Inflammatory macrophage treated with lipopolysaccharide for 1 hour (primary cell): Measurements from ENCODE around the gene SLC4A1AP.
A peak's percentile ranks its signal among the peaks of the same experiment; 100 is the strongest.
"Not testable (repeated sequence)": the region's sequence is repeated elsewhere in the genome, so short reads cannot be mapped to it uniquely, and the experiment has no call there.

Source experiments
- DNase-seq, 2 donors: peaks; one replicate each; pipeline ENCODE4 v3.0.0-alpha.2; 2020 to 2022

Gene SLC4A1AP, protein sequence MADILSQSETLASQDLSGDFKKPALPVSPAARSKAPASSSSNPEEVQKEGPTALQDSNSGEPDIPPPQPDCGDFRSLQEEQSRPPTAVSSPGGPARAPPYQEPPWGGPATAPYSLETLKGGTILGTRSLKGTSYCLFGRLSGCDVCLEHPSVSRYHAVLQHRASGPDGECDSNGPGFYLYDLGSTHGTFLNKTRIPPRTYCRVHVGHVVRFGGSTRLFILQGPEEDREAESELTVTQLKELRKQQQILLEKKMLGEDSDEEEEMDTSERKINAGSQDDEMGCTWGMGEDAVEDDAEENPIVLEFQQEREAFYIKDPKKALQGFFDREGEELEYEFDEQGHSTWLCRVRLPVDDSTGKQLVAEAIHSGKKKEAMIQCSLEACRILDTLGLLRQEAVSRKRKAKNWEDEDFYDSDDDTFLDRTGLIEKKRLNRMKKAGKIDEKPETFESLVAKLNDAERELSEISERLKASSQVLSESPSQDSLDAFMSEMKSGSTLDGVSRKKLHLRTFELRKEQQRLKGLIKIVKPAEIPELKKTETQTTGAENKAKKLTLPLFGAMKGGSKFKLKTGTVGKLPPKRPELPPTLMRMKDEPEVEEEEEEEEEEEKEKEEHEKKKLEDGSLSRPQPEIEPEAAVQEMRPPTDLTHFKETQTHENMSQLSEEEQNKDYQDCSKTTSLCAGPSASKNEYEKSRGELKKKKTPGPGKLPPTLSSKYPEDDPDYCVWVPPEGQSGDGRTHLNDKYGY

GRCh38 chr2:27663285-27664153, at the start of gene SLC4A1AP, which contains the start of gene SUPT7L:
Gene SLC4A1AP (plus strand): TSS chr2:27663889. CDS start chr2:27663915, 26 bp downstream.
Gene SUPT7L (minus strand): TSS chr2:27663614. CDS start chr2:27662192, 1,422 bp downstream.
- peak; percentile 66 to 83 for DNase-seq

DNA sequence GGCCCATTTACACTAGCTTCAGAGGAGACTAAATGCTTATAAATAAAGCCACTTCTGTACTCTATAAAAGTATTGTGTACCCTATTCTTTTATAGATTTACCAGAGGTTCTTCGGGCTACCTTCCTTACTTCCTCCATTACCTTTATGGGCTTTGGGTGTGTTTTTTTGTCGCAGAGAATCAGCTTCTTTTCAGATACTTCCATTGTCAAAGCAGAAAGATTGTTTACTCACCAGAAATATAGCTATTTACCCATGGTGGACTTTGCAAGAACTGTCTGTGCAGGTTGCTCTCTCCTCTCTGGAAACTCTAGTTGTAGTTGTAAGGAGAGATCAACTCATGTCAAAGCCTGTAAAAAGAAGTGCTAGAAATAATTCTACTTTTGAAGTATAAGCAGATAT, 49.7 kb upstream of the SLC4A1AP start:
- no peak for DNase-seq

GRCh38 chr2:27615316-27615715, 48.4 kb upstream of the SLC4A1AP start:
- no peak for DNase-seq

GRCh38 chr2:27621524-27621923, 42.2 kb upstream of the SLC4A1AP start:
- no peak for DNase-seq

GRCh38 chr2:27622921-27623384, 40.7 kb upstream of the SLC4A1AP start:
- DNase-seq = no peak

GRCh38 chr2:27624943-27625342, 38.7 kb upstream of the SLC4A1AP start:
- DNase-seq = no peak

DNA sequence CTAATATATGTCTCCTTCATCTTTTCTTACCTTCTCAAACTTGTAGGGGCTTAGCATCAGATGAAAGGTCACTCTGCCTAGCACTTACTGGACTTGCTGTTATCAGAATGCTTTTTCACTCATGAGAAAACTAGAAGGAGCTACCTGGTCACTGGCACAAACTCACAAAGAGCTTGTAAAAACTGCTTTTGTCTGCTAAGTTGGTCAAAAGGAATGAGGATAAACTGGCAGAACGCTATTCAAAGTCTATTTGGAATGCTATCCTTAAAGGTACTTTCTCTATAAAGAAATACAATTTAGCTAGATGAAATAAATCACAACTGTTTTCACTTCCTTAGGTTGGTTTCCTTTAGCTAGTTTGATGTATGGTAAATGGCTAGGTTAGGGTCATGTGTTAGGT, 37.4 kb upstream of the SLC4A1AP start:
- not testable (repeated sequence) for DNase-seq

GRCh38 chr2:27626921-27627320, 36.8 kb upstream of the SLC4A1AP start:
- peak; percentile 10 to 25 for DNase-seq

DNA sequence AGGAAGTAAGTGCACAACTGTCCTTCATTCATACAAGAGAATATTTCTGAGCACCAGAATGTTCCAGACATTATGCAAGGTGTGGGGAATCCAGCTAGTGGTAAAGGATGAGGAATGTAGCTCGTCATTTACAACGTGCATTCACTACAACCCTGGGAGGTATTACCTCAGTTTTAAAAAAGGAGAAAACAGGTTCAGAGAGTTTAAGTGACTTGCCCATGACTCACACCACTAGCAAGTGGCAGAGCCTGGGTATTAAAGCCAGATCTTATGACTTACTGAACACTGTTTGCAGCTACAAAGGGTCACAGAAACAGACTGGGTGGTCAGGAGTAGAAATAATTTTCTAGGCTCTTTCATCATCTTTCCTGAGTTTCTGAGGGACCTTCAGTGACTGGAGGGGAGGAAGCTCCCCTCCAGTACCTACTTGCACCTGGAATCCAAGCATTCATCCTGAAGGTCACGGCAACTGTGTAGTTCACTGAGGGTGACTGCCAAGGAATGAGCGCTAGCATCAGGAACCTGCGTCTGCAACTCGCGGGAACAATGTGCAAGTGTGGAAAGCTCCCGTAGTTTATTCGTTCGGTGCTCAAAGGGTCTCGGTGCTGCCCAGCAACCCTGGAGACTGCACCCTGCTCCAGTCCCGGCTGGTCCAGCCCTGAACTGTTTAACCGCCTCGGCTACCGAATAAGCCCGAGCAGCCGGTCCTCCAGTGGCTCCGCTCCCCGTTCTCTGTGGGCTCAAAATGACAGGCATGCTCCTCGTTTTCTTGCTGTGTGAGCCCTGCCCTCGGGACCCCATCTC, 35.5 kb upstream of the SLC4A1AP start:
- DNase-seq = peak; percentile 42 to 64

- peak; percentile 94 to 97 for DNase-seq
Measured at GRCh38 chr2:27628767-27629709, 34.7 kb upstream of the SLC4A1AP start, which contains the start of the genes CCDC121 and GPN1. Gene CCDC121 (minus strand): TSS chr2:27629012. CDS start chr2:27627799, 1,213 bp downstream. Gene GPN1 (plus strand): TSS chr2:27629050. CDS start chr2:27629059, 9 bp downstream.

GRCh38 chr2:27630257-27630656, 33.4 kb upstream of the SLC4A1AP start:
- DNase-seq = not testable (repeated sequence)

DNA sequence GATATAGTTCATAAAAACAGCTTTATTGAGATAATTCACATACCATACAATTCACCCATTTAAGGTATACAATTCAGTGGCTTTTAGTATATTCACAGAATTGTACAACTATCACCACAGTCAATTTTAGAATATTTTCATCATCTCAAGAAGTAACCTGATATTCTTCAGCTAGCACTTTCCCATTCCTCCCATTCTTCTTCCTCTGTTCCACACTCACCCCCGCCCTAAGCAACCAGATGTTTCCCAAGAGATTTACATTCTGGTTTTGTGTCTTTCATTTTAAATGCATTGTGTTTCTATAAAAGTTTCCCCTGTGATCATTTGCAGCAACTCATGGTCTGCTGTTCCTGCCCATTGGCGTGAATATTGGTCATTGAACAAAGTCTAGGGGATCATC, 29.4 kb upstream of the SLC4A1AP start:
- DNase-seq = no peak

DNA sequence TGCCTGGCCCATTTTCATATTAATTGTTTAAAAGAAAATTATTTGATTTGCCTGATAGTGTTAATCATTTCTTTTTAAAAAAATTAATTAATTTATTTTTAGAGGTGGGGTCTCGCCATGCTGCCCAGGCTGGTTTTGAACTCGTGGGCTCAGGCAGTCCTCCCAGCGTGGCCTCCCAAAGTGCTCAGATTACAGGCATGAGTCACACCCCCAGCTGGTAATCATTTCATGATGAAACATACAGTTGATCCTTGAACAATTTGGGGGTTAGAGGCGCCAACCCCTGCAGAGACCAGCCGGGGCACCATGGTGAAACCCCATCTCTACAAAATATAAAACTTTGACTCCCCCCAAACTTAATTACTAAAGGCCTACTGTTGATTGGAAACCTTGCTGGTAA, 26.9 kb upstream of the SLC4A1AP start:
- no peak for DNase-seq

- DNase-seq = no peak
Measured at GRCh38 chr2:27638037-27638637, 25.6 kb upstream of the SLC4A1AP start.

GRCh38 chr2:27638709-27639108, 25.0 kb upstream of the SLC4A1AP start:
- no peak for DNase-seq

DNA sequence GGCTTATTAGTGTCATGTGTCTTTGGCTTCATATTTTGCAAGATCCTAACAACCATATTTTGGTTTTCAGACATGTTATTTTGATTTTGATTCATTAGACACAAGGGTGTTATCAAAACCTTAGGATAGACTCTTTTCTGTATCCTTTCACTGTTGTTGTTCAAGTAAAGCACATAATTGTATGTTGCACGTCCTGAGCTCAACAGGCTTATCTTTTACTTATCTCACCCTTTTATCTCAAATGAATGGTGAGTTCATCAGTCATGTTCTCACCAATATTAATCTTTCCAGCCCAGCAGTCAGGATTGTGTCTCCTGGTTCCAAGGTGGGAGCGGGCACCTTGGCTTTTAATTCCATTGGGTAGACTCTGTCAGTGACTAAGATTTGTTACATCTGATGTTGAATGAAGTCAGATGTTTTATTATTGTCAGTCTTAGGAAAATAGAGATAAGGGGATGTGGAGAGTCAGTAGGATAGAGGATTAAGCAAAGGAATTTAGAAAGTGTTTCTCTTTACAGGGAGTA, 22.9 kb upstream of the SLC4A1AP start:
- no peak for DNase-seq

GRCh38 chr2:27645197-27645596, 18.5 kb upstream of the SLC4A1AP start:
- no peak for DNase-seq

- no peak for DNase-seq
Measured at GRCh38 chr2:27647289-27647688, 16.4 kb upstream of the SLC4A1AP start.

DNA sequence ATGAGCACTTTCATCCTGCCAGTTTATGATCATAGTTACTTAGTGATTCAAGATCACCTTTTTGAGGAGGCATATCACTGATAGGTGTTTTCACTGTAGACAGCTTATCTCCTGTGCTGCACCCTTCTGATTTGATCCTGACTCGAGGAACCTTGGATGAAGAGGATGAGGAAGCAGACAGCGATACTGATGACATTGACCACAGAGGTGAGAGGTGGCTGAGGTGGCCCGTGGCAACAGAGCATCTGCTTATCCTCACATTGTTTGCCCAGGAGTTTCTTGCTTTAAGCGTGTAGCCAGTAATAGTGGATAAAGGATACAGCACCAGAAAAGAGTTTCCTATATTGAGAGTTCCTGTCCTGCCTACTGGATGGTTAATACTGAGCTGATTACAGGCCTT, 16.0 kb upstream of the SLC4A1AP start:
- no peak for DNase-seq

- DNase-seq = no peak
Measured at GRCh38 chr2:27651056-27651455, 12.6 kb upstream of the SLC4A1AP start.
